IPS-18a (cell line): ENCODE results near the gene RAI2.

ENCODE experiments used
- H3K27ac ChIP-seq: one replicate; pipeline ENCODE4 v1.5.1; 2013; ENCODE audit warnings: low read length
- H3K27me3 ChIP-seq: one replicate; pipeline ENCODE4 v1.6.1; 2013; ENCODE audit warnings: mild to moderate bottlenecking, low read length; ENCODE audit not compliant: control insufficient read depth, insufficient read depth
- H3K36me3 ChIP-seq: one replicate; pipeline ENCODE4 v1.6.1; 2013; ENCODE audit warnings: low read depth, low read length; ENCODE audit not compliant: control insufficient read depth
- H3K4me1 ChIP-seq: one replicate; pipeline ENCODE4 v1.6.1; 2013; ENCODE audit warnings: low read depth, low read length; ENCODE audit not compliant: control insufficient read depth
- H3K4me3 ChIP-seq: one replicate; pipeline ENCODE4 v1.5.1; 2013; ENCODE audit warnings: low read length
- H3K9ac ChIP-seq: one replicate; pipeline ENCODE4 v1.6.1; 2013; ENCODE audit warnings: mild to moderate bottlenecking, low read length, moderate library complexity
- H3K9me3 ChIP-seq: one replicate; pipeline ENCODE4 v1.6.1; 2013; ENCODE audit warnings: low read depth, low read length; ENCODE audit not compliant: control insufficient read depth

RAI2 gene

GRCh38 chrX:17774053-17774452 lies 87.0 kb downstream of the RAI2 start:
- H3K4me3 ChIP-seq: no peak overlapping the region
- no peak overlapping the region for H3K9ac ChIP-seq
- H3K27me3 ChIP-seq: no peaks in the 10 kb centered on the region
- no peaks in the 10 kb centered on the region for H3K9me3 ChIP-seq
- no peaks in the 10 kb centered on the region for H3K4me1 ChIP-seq
- H3K27ac ChIP-seq: no peak overlapping the region
- H3K36me3 ChIP-seq: no peaks in the 10 kb centered on the region

- no peaks in the 10 kb centered on the region for H3K4me1 ChIP-seq
- H3K36me3 ChIP-seq: no peaks in the 10 kb centered on the region
- H3K27ac ChIP-seq: no peak overlapping the region
- no peaks in the 10 kb centered on the region for H3K9me3 ChIP-seq
- no peaks in the 10 kb centered on the region for H3K27me3 ChIP-seq
- H3K4me3 ChIP-seq: no peak overlapping the region
- no peak overlapping the region for H3K9ac ChIP-seq
Observed at GRCh38 chrX:17773221-17773876, 87.7 kb downstream of the RAI2 start.

- Histone ChIP-seq H3K27me3 (no peaks in the 10 kb centered on the region), H3K9ac (no peak overlapping the region), H3K36me3 (no peaks in the 10 kb centered on the region), H3K27ac (no peak overlapping the region), H3K9me3 (no peaks in the 10 kb centered on the region), H3K4me3 (no peak overlapping the region), H3K4me1 (no peaks in the 10 kb centered on the region)
Observed at GRCh38 chrX:17769701-17770269, 91.3 kb downstream of the RAI2 start.

- Histone ChIP-seq H3K36me3 (no peaks in the 10 kb centered on the region), H3K27ac (no peak overlapping the region), H3K4me1 (no peaks in the 10 kb centered on the region), H3K27me3 (no peaks in the 10 kb centered on the region), H3K4me3 (no peak overlapping the region), H3K9ac (no peak overlapping the region), H3K9me3 (no peaks in the 10 kb centered on the region)
Observed at GRCh38 chrX:17768997-17769396, 92.1 kb downstream of the RAI2 start.

GRCh38 chrX:17767734-17768133 lies 93.4 kb downstream of the RAI2 start:
- Histone ChIP-seq H3K4me1 (no peaks in the 10 kb centered on the region), H3K27me3 (no peaks in the 10 kb centered on the region), H3K36me3 (no peaks in the 10 kb centered on the region)

GRCh38 chrX:17759990-17760389 lies 101.1 kb downstream of the RAI2 start:
- H3K9me3 ChIP-seq: no peaks in the 10 kb centered on the region
- no peaks in the 10 kb centered on the region for H3K27me3 ChIP-seq
- H3K27ac ChIP-seq: no peak overlapping the region
- no peaks in the 10 kb centered on the region for H3K36me3 ChIP-seq
- H3K9ac ChIP-seq: no peak overlapping the region
- H3K4me1 ChIP-seq: no peaks in the 10 kb centered on the region
- no peak overlapping the region for H3K4me3 ChIP-seq

More at GRCh38 chrX:17767734-17768133, 93.4 kb downstream of the RAI2 start:
- H3K9me3 ChIP-seq: no peaks in the 10 kb centered on the region
- no peak overlapping the region for H3K4me3 ChIP-seq
- no peak overlapping the region for H3K9ac ChIP-seq
- H3K27ac ChIP-seq: no peak overlapping the region

- Histone ChIP-seq H3K9ac (no peak overlapping the region), H3K4me1 (no peaks in the 10 kb centered on the region), H3K27me3 (no peaks in the 10 kb centered on the region), H3K4me3 (no peak overlapping the region), H3K27ac (no peak overlapping the region), H3K36me3 (no peaks in the 10 kb centered on the region), H3K9me3 (no peaks in the 10 kb centered on the region)
Observed at GRCh38 chrX:17758382-17758781, 102.7 kb downstream of the RAI2 start.

GRCh38 chrX:17750436-17750835 lies 110.7 kb downstream of the RAI2 start:
- Histone ChIP-seq H3K4me1 (no peaks in the 10 kb centered on the region), H3K9ac (no peak overlapping the region), H3K36me3 (no peaks in the 10 kb centered on the region)

More at GRCh38 chrX:17750436-17750835, 110.7 kb downstream of the RAI2 start:
- Histone ChIP-seq H3K27ac (no peak overlapping the region), H3K9me3 (no peaks in the 10 kb centered on the region), H3K4me3 (no peak overlapping the region), H3K27me3 (no peaks in the 10 kb centered on the region)
